AG04450 (cell line): ENCODE data around the gene MMP19. TPM values are rescaled to one million over a fixed set of nuclear protein-coding genes. Genes with fewer than 3 reads are reported as not detected.

Source experiments
- CTCF ChIA-PET: fragments of 300-600, 350-600 bp; formaldehyde crosslinking; extraction: SDS; loops from one replicate; lab custom pipeline; 2022; ENCODE audit warnings: antibody characterized with exemption, inconsistent platforms; lab: Charles Lee
- POLR2A ChIA-PET: fragments of 350-600 bp; formaldehyde crosslinking; extraction: SDS; loops from one replicate; lab custom pipeline; 2021; ENCODE audit warnings: antibody characterized with exemption, inconsistent platforms; lab: Yijun Ruan, JAX
- DNase-seq: peaks from one replicate; pipeline ENCODE4 v3.0.0-alpha.2; 2011; ENCODE audit warnings: low read depth, low spot score
- H3K27ac ChIP-seq: one replicate; pipeline ENCODE4 v1.5.1; 2012; ENCODE audit warnings: low read depth, low read length, control low read depth
- H3K27me3 ChIP-seq: one replicate; pipeline ENCODE4 v1.6.0; 2012; ENCODE audit warnings: low read length; ENCODE audit not compliant: control insufficient read depth, insufficient read depth
- H3K4me3 ChIP-seq: 2 replicates; pipeline ENCODE4 v1.5.1; 2011; ENCODE audit warnings: mild to moderate bottlenecking, low read depth, low read length, control low read depth
- H3K9me3 ChIP-seq: 2 replicates; pipeline ENCODE4 v1.5.1; 2012; ENCODE audit warnings: low read length; ENCODE audit not compliant: control insufficient read depth, insufficient read depth
- polyA plus RNA-seq: library from polyadenylated mRNA; depleted of rRNA; stranded (reverse); fragments of >200 nt; gene quantifications from 2 replicates; pipeline ENCODE4 v1.2.3, GENCODE V29; 2011
- TF ChIP-seq, protein P1 (sequence below): IDR thresholded peaks from 2 replicates; pipeline ENCODE4 v1.5.1; 2011; ENCODE audit warnings: low read depth, low read length, control low read depth, inconsistent platforms

The MMP19 gene
- polyA plus RNA-seq, 1 experiment = 43.8 TPM

DNA sequence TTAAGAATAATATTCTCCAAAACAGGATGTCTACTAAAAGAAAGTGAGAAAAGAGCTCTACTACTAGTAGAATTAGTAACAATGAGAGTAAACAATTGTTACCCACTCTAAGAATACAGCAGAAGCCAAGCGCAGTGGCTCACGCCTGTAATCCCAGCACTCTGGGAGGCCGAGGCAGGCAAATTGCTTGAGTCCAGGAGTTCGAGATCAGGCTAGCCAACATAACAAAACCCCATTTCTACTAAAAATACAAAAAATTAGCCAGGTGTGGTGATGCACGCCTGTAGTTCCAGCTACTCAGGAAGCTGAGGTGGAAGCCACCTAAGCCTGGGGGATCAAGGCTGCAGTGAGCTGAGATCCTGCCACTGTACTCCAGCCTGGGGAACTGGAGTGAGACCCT is 18.0 kb downstream of the MMP19 start:
- Histone ChIP-seq H3K9me3 (no peaks in the 10 kb centered on the region; the same call in 1 of the 2 replicates), H3K4me3 (no peak overlapping the region), H3K27me3 (no peaks in the 10 kb centered on the region), H3K27ac (no peak overlapping the region)
- POLR2A ChIA-PET = no interaction called here
- DNase-seq = no peak
- CTCF ChIA-PET = interaction anchor here (0.5 to 1.0 kb wide), 3 partner anchors 103 to 115 kb away, joined by 3 to 7 read pairs (median 4); no protein-coding TSS in a partner anchor
- TF ChIP-seq, protein P1, sequence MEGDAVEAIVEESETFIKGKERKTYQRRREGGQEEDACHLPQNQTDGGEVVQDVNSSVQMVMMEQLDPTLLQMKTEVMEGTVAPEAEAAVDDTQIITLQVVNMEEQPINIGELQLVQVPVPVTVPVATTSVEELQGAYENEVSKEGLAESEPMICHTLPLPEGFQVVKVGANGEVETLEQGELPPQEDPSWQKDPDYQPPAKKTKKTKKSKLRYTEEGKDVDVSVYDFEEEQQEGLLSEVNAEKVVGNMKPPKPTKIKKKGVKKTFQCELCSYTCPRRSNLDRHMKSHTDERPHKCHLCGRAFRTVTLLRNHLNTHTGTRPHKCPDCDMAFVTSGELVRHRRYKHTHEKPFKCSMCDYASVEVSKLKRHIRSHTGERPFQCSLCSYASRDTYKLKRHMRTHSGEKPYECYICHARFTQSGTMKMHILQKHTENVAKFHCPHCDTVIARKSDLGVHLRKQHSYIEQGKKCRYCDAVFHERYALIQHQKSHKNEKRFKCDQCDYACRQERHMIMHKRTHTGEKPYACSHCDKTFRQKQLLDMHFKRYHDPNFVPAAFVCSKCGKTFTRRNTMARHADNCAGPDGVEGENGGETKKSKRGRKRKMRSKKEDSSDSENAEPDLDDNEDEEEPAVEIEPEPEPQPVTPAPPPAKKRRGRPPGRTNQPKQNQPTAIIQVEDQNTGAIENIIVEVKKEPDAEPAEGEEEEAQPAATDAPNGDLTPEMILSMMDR = no peak

DNA sequence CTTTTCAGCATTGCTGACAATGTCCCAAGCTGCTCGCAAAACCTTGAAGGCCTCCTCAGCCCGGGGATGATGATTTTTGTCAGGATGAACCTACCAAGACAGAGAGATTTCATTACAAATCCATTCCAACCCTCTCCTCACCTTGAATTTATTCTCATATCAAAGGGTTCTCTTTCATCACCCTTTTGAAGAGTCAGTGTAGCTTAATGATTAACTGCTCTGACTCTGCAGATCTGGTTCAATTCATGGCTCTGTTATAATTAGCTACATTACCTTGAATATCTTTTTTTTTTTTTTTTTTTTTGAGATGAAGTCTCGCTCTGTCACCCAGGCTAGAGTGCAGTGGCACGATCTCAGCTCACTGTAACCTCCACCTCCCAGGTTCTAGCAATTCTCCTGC is 19.3 kb downstream of the MMP19 start:
- ChIA-PET POLR2A (interaction anchor here (0.6 kb wide), 1 partner anchor 110 kb away, joined by 3 read pairs; no protein-coding TSS in a partner anchor), CTCF (interaction anchor here (1.8 kb wide), 1 partner anchor 103 kb away, joined by 4 read pairs; no protein-coding TSS in a partner anchor)
- TF ChIP-seq, protein P1 = no peak
- DNase-seq = no peak
- no peaks in the 10 kb centered on the region for H3K9me3 ChIP-seq
- no peak overlapping the region for H3K27ac ChIP-seq
- H3K27me3 ChIP-seq = no peaks in the 10 kb centered on the region
- no peak overlapping the region for H3K4me3 ChIP-seq

DNA sequence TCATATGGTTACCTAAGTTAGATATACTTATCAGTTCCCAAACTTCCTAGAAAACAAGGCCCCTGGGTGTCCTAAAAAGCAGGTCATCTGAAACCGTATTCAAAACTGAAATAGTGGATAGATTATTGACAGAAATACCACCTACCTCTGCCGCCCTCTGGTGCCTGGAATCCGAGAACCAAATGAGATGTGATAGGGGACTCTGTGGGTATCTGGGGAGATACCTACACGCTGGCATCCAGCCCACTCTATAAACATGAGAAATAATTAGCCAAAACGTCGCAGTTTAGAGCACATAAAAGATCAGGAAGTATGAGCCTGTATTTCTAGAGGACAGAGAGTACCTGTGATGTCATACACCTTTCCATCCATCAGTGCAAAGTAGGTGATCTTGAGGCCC is 20.5 kb downstream of the MMP19 start:
- POLR2A ChIA-PET = no interaction called here
- Histone ChIP-seq H3K9me3 (no peaks in the 10 kb centered on the region), H3K27me3 (no peaks in the 10 kb centered on the region), H3K27ac (no peak overlapping the region), H3K4me3 (no peak overlapping the region)
- CTCF ChIA-PET = interaction anchor here (0.7 to 1.8 kb wide), 2 partner anchors 84 to 104 kb away, joined by 4 read pairs; no protein-coding TSS in a partner anchor
- no peak for DNase-seq
- TF ChIP-seq, protein P1 = peak; percentile 43

DNA sequence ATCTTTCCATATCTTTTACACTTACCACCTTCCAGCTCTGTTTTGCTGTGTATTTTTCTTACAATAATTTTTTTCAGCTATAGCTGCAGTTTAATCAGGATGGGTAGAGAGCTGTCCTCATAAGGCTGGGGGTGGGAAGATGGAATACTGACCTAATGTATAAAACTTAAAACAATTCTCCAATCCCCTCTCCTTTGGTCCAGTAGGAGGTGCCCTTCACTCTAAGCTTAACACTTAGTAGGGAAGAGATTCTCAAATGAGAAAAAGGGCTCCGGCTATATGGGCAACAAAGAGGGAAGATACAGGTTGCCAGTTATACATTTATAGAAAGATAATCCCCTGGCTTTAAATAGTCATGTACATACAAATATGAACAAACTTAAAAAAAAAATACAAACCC is 22.1 kb downstream of the MMP19 start:
- no peaks in the 10 kb centered on the region for H3K27me3 ChIP-seq
- H3K9me3 ChIP-seq = no peaks in the 10 kb centered on the region
- POLR2A ChIA-PET = interaction anchor here (0.5 to 1.5 kb wide), 3 partner anchors 9 to 167 kb away, joined by 3 to 9 read pairs (median 6); partner anchors contain the start of gene DNAJC14
- CTCF ChIA-PET = interaction anchor here (1.0 to 1.3 kb wide), 2 partner anchors 26 to 106 kb away, joined by 3 to 4 read pairs; no protein-coding TSS in a partner anchor
- H3K4me3 ChIP-seq = no peak overlapping the region
- TF ChIP-seq, protein P1 = peak; percentile 46
- DNase-seq = no peak
- no peak overlapping the region for H3K27ac ChIP-seq

DNA sequence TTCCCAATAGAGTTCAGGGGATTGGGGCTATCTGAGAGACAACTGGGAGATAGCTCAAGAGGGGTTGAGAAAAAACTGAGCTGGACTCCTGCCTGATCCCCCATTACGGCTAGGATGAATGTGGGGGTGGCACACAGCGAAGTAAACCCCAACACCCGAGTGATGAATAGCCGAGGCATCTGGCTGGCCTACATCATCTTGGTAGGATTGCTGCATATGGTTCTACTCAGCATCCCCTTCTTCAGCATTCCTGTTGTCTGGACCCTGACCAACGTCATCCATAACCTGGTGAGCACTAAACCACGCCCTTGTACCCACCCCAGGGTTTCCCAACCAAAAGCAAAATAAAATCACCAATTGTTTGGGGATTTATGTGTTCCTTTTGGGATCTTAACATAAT is 23.9 kb downstream of the MMP19 start:
- H3K9me3 ChIP-seq = no peaks in the 10 kb centered on the region
- peak overlapping the region; percentile 86 for H3K4me3 ChIP-seq
- peak overlapping the region; percentile 4 for H3K27ac ChIP-seq
- TF ChIP-seq, protein P1 = no peak
- ChIA-PET CTCF (interaction anchor here (0.9 to 5.3 kb wide), 6 partner anchors 22 to 121 kb away, joined by 3 to 31 read pairs (median 8); no protein-coding TSS in a partner anchor), POLR2A (interaction anchor here (0.8 to 2.7 kb wide), 4 partner anchors 11 to 149 kb away, joined by 3 to 30 read pairs (median 4); partner anchors contain the start of gene DNAJC14)
- peak; percentile 21 for DNase-seq
- no peaks in the 10 kb centered on the region for H3K27me3 ChIP-seq
